Stromal cell of bone marrow (primary cell): ENCODE results near the gene GSK3B.

Experiments used
- DNase-seq: peaks from one replicate; pipeline ENCODE4 v3.0.0-alpha.2; 2012; ENCODE audit warnings: low read depth

Gene GSK3B

DNA sequence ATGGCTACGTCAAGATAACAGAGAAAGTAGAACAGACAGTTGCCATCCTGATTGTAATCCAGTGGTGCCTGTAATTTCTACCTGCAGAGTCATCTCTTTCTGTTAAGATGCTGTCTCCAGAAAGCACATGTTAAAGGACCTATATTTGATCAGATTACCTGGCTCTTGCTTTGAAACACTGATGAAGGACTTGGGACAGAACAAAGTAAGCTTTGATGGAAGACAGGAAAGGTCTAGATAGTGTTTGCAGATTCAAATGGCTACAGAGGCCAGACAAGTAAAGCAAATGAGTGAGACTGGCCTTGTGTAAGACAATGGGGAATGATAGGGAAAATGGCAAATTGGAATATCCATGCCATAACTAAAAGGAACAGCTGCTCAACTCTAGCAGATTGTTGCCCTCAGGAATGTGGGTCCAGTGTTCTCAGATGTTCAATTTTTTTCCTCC lies 1.8 kb upstream of the GSK3B start:
- DNase-seq: no peak

DNA sequence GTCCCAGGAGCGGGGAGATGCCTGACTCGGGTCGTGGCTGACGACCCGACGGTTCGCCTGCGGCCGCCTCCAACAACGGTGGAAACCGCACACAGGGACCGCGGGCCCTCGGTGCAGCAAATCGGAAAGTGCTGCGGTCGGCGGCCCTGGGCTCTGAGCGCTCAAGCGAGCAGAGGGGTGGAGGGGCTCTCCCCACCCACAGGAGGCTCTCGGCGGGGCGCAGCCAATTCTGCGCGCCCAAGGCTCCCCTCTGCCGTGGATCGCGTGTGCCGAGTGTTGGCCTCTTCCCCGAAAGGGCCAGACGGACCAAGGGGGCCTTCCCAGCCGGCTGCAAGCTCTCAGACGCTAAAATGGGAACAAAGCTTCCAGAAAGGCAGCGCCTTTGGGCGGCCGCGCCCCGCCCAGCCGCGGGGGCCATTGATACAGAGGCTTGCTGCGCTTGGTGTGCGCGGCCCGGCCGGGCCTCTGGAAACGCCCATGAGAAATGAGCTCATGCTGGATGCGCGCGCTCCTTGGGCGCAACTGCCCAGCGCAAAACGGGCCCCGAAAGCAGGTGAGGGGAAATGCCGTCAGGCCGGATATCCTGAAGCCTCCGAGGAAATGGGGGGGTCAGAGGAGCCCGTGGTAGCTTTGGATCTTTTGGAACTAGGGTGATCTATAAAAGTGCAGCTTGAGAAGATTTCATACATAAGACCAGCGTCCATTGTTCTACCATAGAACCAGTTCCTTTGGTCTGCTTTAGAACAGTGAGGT lies 1.2 kb upstream of the GSK3B start:
- peak; percentile 83 for DNase-seq

DNA sequence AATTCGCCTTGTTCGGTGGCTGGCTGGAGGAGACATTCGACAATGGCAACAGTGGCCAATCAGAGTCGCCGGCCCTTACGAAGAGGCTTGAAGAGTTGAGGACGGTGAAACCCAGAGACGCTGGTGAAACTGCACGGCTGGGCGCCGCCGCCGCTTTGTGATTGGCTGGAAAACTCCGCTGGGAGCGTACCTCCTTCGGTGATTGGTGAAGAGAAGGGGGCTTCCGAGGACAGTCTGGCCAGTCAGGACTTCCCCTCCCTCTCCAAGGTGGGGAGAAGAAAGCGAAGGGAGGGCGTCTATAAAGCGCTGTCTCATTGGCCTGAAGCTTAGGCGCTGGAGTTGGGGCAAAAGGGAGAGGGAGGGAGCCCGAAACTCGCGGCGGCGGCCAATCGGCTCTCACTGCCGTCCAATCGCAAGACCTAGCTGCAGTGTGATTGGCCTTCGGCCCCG lies 554 bp upstream of the GSK3B start:
- DNase-seq: peak; percentile 100

DNA sequence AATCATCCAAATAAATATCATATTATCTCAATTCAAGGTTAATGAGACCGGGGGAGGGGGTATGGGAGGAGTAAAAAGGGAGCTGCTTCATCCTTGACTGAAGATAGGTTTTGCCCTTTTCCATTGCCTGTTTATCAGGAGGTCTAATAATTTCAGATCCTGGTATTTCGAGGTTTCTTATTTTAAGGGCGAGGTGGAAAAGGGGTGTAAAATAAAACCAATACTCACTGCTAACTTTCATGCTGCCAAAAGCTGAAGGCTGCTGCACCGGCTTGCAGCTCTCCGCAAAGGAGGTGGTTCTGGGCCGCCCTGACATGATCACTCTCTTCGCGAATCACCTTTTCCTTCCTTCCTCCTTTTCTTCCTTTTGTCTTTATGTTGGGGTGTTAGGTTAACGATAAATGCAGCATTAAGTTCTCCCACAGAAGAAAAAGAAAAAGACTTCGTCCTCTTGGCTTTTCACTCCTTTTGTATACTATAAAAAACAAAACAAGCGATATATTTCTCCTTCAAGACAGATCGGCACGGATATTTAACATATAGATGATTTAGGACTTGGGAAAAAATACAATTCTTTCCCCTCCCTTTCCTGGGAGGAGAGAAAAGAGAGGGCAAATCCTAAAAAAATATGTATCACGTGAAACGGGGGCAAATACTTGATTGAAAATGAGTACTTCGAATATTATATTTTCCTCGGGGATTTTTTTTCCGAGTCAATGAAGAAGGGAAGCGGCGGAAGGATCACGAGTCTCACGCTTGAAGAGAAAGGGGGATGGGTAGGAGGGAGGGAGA lies 932 bp downstream of the GSK3B start:
- peak; percentile 66 for DNase-seq

DNA sequence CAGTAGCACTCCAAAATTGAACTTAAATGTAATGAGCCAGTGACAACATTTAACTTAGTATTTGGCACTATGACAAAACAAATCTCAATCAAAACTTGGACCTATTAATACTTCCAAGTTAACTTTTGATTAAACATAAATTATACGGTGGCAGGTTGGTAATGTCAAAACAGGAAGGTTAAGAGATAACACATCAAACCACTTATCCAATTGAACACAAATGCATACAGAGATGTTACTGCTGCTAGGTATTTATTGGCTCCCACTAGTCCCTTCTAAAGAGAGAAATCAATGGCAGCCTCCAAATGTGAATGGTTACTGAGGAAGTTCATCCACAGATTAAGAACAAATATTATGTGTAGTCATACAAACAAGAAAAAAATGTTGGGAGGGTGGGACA lies 1.8 kb downstream of the GSK3B start:
- DNase-seq: no peak

GRCh38 chr3:120090422-120090821 lies 3.8 kb downstream of the GSK3B start:
- no peak for DNase-seq

- no peak for DNase-seq
Measured at GRCh38 chr3:120089089-120089488, 5.2 kb downstream of the GSK3B start.

GRCh38 chr3:120088622-120089021 lies 5.6 kb downstream of the GSK3B start:
- DNase-seq: no peak

GRCh38 chr3:120081719-120082118 lies 12.5 kb downstream of the GSK3B start:
- DNase-seq: no peak

DNA sequence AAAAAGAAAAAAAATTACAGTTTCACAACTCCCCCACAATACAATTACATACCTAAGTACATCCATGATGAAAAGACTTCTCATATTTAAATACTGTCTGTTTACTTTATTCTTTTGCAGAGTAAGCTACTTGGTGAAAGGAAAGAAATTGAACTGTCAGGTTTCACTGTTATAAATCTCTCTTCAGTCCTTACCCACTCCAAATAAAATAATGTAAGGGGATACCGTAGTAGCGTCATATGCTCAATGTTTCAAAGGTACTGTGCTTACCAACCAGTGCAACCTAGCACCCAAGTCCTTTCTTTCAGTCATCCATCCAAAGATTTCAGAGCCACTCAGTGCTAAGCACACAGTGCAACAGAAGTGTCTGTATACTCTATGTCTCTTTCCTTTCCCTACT lies 13.4 kb downstream of the GSK3B start:
- no peak for DNase-seq

GRCh38 chr3:120077731-120078130 lies 16.5 kb downstream of the GSK3B start:
- no peak for DNase-seq

GRCh38 chr3:120072867-120073525 lies 21.3 kb downstream of the GSK3B start:
- no peak for DNase-seq

DNA sequence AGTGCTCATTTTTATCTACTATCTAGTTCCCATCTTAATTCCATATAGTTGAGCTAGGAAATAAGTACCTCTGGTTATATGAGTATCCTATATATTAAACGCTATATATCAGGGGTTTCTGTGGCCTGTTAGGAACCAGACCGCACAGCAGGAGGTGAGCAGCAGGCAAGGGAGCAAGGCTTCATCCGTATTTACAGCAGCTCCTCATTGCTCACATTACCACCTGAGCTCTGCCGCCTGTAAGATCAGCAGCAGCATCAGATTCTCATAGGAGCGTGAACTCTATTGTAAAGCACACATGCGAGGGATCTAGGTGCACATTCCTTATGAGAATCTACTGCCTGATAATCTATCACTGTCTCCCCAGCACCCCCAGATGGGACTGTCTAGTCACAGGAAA lies 23.0 kb downstream of the GSK3B start:
- DNase-seq: no peak

DNA sequence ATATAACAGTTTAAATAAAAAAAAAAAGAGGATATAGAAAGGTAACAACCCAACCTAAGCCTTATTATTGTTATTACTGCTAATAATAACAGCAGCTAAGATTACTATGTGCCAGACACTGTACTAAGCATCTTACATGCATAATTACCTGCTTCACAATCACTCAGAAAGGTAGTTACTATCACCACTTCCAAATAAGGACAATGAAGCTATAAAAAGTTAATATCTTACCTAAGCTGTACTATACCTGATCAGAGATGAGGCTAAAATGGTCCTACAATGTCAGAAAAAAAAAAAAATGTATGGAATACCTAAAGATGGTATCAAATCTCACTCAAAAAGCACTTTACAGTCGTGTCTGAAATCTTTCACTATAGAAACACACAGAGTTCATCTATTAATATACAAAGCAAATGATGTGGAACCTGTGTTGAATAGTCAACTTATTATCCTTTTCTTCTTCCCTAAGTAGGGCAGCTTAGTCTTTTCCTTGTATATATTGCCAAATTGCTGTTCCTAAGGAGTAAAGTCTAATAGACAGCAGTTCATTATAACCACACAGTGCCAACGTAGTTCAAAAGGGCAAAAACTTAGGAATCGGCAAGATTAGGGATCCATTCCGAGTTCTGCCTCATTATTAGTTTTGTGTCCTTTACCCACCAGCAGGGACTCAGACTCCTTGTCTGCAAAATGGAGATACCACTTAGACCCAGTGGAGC lies 23.8 kb downstream of the GSK3B start:
- DNase-seq: no peak

GRCh38 chr3:120067083-120067482 lies 27.2 kb downstream of the GSK3B start:
- DNase-seq: no peak

GRCh38 chr3:120066634-120067033 lies 27.6 kb downstream of the GSK3B start:
- no peak for DNase-seq

DNA sequence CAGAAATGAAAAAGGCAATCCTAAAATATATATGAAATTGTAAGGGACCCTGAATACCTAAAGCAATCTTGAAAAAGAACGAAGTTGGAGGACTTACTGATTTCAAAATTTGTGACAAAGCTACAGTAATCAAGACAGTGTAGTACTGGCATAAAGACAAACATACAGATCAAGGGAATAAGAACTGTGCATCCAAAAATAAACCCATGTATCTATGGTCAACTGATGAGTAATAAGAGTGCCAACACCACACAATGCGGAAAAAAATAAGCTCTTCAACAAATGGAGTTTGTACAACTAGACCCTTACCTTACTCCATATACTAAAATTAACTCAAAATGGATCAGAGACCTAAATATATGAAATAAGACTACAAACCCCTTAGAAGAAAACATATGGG lies 29.6 kb downstream of the GSK3B start:
- DNase-seq: no peak

DNA sequence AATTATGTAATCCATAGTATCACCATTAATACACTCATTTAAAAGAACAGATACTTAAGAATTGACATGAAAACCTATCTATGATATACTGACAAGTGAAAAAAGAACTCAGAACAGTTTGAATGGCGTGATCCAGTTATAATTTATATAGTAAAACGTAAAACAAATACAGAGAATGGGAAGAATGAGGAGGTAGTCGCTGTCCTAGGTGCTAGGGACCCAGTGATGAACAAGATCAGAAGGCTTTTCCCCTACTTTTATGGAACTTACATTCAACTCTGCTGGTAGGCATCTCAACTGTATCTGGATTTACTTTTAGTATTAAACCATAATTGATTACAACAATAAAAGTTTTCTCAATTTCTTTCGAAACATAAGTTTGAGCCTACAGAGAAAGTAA lies 31.8 kb downstream of the GSK3B start:
- DNase-seq: no peak

DNA sequence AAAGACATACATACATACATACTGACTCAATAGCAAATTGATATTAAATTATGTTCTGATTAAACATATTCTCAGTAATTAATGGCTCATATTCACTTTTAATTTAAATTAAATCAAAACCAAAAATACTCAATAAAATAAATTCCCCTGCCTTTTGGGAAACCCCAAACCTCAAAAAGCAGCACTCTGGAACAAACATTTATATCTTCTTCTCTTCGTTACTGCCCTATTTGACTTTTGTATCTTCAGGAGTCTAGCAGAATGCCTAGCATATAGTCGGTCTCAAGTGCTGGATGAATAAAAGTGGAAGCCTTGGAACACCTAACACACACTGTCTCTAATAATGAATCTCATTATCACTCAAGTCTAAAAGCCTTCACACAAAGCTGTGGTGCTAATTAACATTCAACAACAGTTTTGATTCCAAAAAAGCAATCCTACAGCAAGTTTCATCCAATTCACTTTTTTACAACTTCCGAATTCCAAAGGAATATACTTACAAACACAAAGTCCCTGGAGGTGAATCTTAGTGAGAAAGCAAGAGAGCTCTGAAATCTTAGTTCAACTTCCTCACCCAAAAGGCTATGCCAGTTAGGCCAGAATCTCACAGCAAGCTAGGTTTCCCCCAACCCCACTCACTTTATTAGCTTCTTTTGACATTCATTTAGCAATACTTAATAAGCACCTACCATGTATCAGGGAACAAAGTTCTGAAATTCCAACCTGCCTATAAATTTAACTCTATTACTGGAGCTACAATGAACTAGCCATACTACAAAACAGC lies 35.0 kb downstream of the GSK3B start:
- no peak for DNase-seq

DNA sequence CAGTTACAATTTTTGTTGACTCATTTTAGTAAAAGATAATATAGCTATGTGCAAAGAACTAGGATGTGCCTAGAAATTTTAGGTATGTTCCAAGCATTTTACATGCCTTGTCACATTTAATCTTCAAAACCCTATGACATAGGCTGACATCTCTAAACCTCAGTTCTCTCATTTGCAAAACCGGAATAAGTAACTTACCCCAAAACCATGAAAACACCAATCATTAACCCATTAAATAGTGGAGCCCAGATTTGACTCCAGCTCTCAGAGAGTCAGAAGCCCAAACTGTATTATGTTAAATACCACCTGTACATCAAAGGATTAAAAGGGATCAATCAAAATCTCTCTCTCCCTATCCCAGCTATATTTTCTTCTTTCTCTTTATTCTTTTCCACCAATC lies 36.6 kb downstream of the GSK3B start:
- no peak for DNase-seq

DNA sequence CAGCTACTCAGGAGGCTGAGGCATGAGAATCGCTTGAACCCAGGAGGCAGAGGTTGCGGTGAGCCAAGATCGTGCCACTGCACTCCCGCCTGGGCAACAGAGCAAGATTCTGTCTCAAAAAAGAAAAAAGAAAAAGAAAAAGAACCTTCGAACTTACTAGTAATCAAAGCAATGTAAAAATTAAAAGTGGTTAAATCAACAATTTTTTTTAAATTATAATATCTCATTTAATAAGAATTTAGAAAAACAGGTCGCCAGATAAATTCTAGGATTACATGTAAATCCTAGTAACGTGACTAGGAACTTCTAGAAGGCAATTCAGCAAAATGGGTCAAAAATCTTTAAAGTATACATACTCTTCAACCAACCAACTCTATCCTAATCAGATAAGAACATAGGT lies 37.2 kb downstream of the GSK3B start:
- no peak for DNase-seq
